ENCODE data around the gene INPP1.
"Not testable (repeated sequence)": the region's sequence is repeated elsewhere in the genome, so short reads cannot be mapped to it uniquely, and the experiment has no call there.

Gene INPP1, protein sequence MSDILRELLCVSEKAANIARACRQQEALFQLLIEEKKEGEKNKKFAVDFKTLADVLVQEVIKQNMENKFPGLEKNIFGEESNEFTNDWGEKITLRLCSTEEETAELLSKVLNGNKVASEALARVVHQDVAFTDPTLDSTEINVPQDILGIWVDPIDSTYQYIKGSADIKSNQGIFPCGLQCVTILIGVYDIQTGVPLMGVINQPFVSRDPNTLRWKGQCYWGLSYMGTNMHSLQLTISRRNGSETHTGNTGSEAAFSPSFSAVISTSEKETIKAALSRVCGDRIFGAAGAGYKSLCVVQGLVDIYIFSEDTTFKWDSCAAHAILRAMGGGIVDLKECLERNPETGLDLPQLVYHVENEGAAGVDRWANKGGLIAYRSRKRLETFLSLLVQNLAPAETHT

GRCh38 chr2:190343536-190344275 lies at the start of gene INPP1:
TSS of gene INPP1 (plus strand) at chr2:190343589. CDS start at chr2:190360103, 16,514 bp downstream.
- H3K9me3 ChIP-seq (ENCODE audit: control insufficient read depth, insufficient read depth, low read depth, low read length): no peaks in the 10 kb centered on the region
- H3K36me3 ChIP-seq (ENCODE audit: control insufficient read depth, insufficient read depth, low read length): no peaks in the 10 kb centered on the region
- H3K9ac ChIP-seq (ENCODE audit: low read length): peak within 1 kb of the TSS; percentile 79
- H3K4me1 ChIP-seq (ENCODE audit: control insufficient read depth, insufficient read depth, low read length): peaks cover 10% of the 10 kb centered on the region; the same call in 1 of the 2 replicates
- H3K27me3 ChIP-seq (ENCODE audit: control insufficient read depth, insufficient read depth, low read length): peaks cover 9% of the 10 kb centered on the region
- H3K4me3 ChIP-seq (ENCODE audit: low read depth, low read length): peak within 1 kb of the TSS; percentile 76
- H3K27ac ChIP-seq (ENCODE audit: low read depth, low read length): no peak within 1 kb of the TSS

- H3K36me3 ChIP-seq (ENCODE audit: control insufficient read depth, insufficient read depth, low read length): peaks cover 35% of the 10 kb centered on the region
- not testable (repeated sequence) for H3K27me3 ChIP-seq (ENCODE audit: control insufficient read depth, insufficient read depth, low read length); H3K27ac ChIP-seq (ENCODE audit: low read depth, low read length); H3K9me3 ChIP-seq (ENCODE audit: control insufficient read depth, insufficient read depth, low read depth, low read length); H3K4me1 ChIP-seq (ENCODE audit: control insufficient read depth, insufficient read depth, low read length); H3K9ac ChIP-seq (ENCODE audit: low read length); H3K4me3 ChIP-seq (ENCODE audit: low read depth, low read length)
Observed at GRCh38 chr2:190297880-190298279, 45.5 kb upstream of the INPP1 start.

GRCh38 chr2:190301032-190301431 lies 42.4 kb upstream of the INPP1 start:
- Histone ChIP-seq H3K27ac (ENCODE audit: low read depth, low read length) (no peak overlapping the region), H3K9me3 (ENCODE audit: control insufficient read depth, insufficient read depth, low read depth, low read length) (peaks cover 6% of the 10 kb centered on the region), H3K36me3 (ENCODE audit: control insufficient read depth, insufficient read depth, low read length) (peaks cover 22% of the 10 kb centered on the region), H3K4me3 (ENCODE audit: low read depth, low read length) (no peak overlapping the region), H3K4me1 (ENCODE audit: control insufficient read depth, insufficient read depth, low read length) (peaks cover 6% of the 10 kb centered on the region), H3K27me3 (ENCODE audit: control insufficient read depth, insufficient read depth, low read length) (no peaks in the 10 kb centered on the region), H3K9ac (ENCODE audit: low read length) (no peak overlapping the region)

- Histone ChIP-seq H3K27me3 (ENCODE audit: control insufficient read depth, insufficient read depth, low read length) (no peaks in the 10 kb centered on the region), H3K36me3 (ENCODE audit: control insufficient read depth, insufficient read depth, low read length) (peaks cover 23% of the 10 kb centered on the region), H3K27ac (ENCODE audit: low read depth, low read length) (no peak overlapping the region), H3K4me3 (ENCODE audit: low read depth, low read length) (no peak overlapping the region), H3K4me1 (ENCODE audit: control insufficient read depth, insufficient read depth, low read length) (peaks cover 6% of the 10 kb centered on the region), H3K9me3 (ENCODE audit: control insufficient read depth, insufficient read depth, low read depth, low read length) (peaks cover 6% of the 10 kb centered on the region), H3K9ac (ENCODE audit: low read length) (no peak overlapping the region)
Observed at GRCh38 chr2:190302052-190302451, 41.3 kb upstream of the INPP1 start.

- H3K4me3 ChIP-seq (ENCODE audit: low read depth, low read length): no peak overlapping the region
- peaks cover 4% of the 10 kb centered on the region for H3K9me3 ChIP-seq (ENCODE audit: control insufficient read depth, insufficient read depth, low read depth, low read length)
- no peak overlapping the region for H3K9ac ChIP-seq (ENCODE audit: low read length)
- H3K36me3 ChIP-seq (ENCODE audit: control insufficient read depth, insufficient read depth, low read length): peaks cover 26% of the 10 kb centered on the region
- no peaks in the 10 kb centered on the region for H3K27me3 ChIP-seq (ENCODE audit: control insufficient read depth, insufficient read depth, low read length)
- H3K4me1 ChIP-seq (ENCODE audit: control insufficient read depth, insufficient read depth, low read length): peaks cover 6% of the 10 kb centered on the region
- H3K27ac ChIP-seq (ENCODE audit: low read depth, low read length): no peak overlapping the region
Observed at GRCh38 chr2:190303647-190304046, 39.7 kb upstream of the INPP1 start.

DNA sequence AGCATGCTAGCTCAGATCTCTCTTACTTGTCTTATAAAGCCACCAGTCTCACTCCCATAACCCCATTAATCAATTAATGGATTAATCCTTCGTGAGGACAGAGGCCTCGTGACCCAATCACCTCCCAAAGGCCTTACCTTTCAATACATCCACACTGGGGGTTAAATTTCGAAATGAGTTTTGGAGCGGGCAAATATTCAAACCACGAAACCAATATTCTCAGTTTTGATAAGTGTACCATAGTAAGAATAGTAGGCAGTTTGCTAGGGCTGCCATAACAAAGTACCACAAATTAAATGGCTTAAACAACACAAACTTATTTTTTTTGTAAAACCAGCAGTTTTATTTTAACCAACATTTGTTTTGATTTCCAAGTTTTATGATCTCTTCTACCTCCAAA lies 39.0 kb upstream of the INPP1 start:
- peaks cover 6% of the 10 kb centered on the region for H3K4me1 ChIP-seq (ENCODE audit: control insufficient read depth, insufficient read depth, low read length)
- H3K27ac ChIP-seq (ENCODE audit: low read depth, low read length): no peak overlapping the region
- no peak overlapping the region for H3K4me3 ChIP-seq (ENCODE audit: low read depth, low read length)
- H3K36me3 ChIP-seq (ENCODE audit: control insufficient read depth, insufficient read depth, low read length): peaks cover 30% of the 10 kb centered on the region
- H3K27me3 ChIP-seq (ENCODE audit: control insufficient read depth, insufficient read depth, low read length): no peaks in the 10 kb centered on the region
- no peak overlapping the region for H3K9ac ChIP-seq (ENCODE audit: low read length)
- peaks cover 4% of the 10 kb centered on the region for H3K9me3 ChIP-seq (ENCODE audit: control insufficient read depth, insufficient read depth, low read depth, low read length)

GRCh38 chr2:190308031-190308430 lies 35.4 kb upstream of the INPP1 start:
- Histone ChIP-seq H3K36me3 (ENCODE audit: control insufficient read depth, insufficient read depth, low read length) (peaks cover 21% of the 10 kb centered on the region), H3K9ac (ENCODE audit: low read length) (no peak overlapping the region), H3K4me3 (ENCODE audit: low read depth, low read length) (no peak overlapping the region), H3K9me3 (ENCODE audit: control insufficient read depth, insufficient read depth, low read depth, low read length) (no peaks in the 10 kb centered on the region), H3K27me3 (ENCODE audit: control insufficient read depth, insufficient read depth, low read length) (no peaks in the 10 kb centered on the region), H3K27ac (ENCODE audit: low read depth, low read length) (no peak overlapping the region), H3K4me1 (ENCODE audit: control insufficient read depth, insufficient read depth, low read length) (no peaks in the 10 kb centered on the region)

DNA sequence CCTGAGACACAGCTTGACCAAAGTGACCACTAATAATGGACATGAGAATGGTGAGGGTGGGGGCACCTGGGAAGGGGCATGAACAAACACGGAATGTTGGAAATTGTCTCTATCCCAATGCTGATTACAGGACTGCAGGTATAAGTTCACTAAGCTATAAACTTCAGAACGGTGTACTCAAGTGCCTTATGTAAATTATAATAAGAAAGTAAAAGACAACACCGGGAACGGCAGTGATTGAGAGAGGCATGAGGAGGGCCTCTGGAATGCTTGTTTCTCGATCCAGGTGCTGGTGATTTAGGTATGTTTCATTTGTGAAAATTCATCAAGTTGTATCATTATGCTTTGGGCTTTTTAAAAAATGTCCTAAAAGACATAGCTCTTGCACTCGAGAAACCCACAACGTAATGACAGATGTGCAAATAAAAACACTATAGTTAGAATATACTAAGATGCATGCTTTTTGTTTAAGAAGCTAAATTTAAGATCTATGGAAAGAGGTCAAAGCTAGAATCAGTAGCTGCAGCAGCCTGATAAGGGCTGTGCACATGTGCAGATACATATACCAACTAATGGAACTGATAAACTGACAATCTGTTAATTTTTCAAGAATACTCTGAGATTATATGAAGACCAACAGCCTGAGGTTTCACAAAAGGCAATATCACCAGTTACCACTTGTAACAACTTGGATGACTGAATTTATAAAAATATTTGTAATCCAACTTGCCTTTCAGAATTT lies 31.3 kb upstream of the INPP1 start:
- Histone ChIP-seq H3K36me3 (ENCODE audit: control insufficient read depth, insufficient read depth, low read length) (peaks cover 14% of the 10 kb centered on the region), H3K4me1 (ENCODE audit: control insufficient read depth, insufficient read depth, low read length) (no peaks in the 10 kb centered on the region), H3K9me3 (ENCODE audit: control insufficient read depth, insufficient read depth, low read depth, low read length) (no peaks in the 10 kb centered on the region), H3K27ac (ENCODE audit: low read depth, low read length) (no peak overlapping the region), H3K4me3 (ENCODE audit: low read depth, low read length) (no peak overlapping the region), H3K9ac (ENCODE audit: low read length) (no peak overlapping the region), H3K27me3 (ENCODE audit: control insufficient read depth, insufficient read depth, low read length) (no peaks in the 10 kb centered on the region)

GRCh38 chr2:190312635-190313025 lies 30.8 kb upstream of the INPP1 start:
- peaks cover 14% of the 10 kb centered on the region for H3K36me3 ChIP-seq (ENCODE audit: control insufficient read depth, insufficient read depth, low read length)
- H3K9me3 ChIP-seq (ENCODE audit: control insufficient read depth, insufficient read depth, low read depth, low read length); H3K27ac ChIP-seq (ENCODE audit: low read depth, low read length): not testable (repeated sequence)

GRCh38 chr2:190313880-190314279 lies 29.5 kb upstream of the INPP1 start:
- no peak overlapping the region for H3K27ac ChIP-seq (ENCODE audit: low read depth, low read length)
- H3K4me1 ChIP-seq (ENCODE audit: control insufficient read depth, insufficient read depth, low read length): peaks cover 5% of the 10 kb centered on the region; the same call in 1 of the 2 replicates
- H3K36me3 ChIP-seq (ENCODE audit: control insufficient read depth, insufficient read depth, low read length): peaks cover 10% of the 10 kb centered on the region
- H3K27me3 ChIP-seq (ENCODE audit: control insufficient read depth, insufficient read depth, low read length): no peaks in the 10 kb centered on the region
- no peak overlapping the region for H3K9ac ChIP-seq (ENCODE audit: low read length)
- no peak overlapping the region for H3K4me3 ChIP-seq (ENCODE audit: low read depth, low read length)
- H3K9me3 ChIP-seq (ENCODE audit: control insufficient read depth, insufficient read depth, low read depth, low read length): no peaks in the 10 kb centered on the region

More at GRCh38 chr2:190312635-190313025, 30.8 kb upstream of the INPP1 start:
- not testable (repeated sequence) for H3K27me3 ChIP-seq (ENCODE audit: control insufficient read depth, insufficient read depth, low read length); H3K9ac ChIP-seq (ENCODE audit: low read length); H3K4me3 ChIP-seq (ENCODE audit: low read depth, low read length); H3K4me1 ChIP-seq (ENCODE audit: control insufficient read depth, insufficient read depth, low read length)
